ENCODE results near the gene PTP4A1.

The PTP4A1 gene

GRCh38 chr6:63565727-63566596 is 6.3 kb upstream of the PTP4A1 start:
- no peak overlapping the region for H3K27ac Mint-ChIP-seq
- H3K9me3 Mint-ChIP-seq, result no peaks in the 10 kb centered on the region
- ATAC-seq (ENCODE audit: low read depth), result no peak
- H3K27me3 Mint-ChIP-seq, result no peaks in the 10 kb centered on the region
- H3K4me1 Mint-ChIP-seq, result no peaks in the 10 kb centered on the region
- H3K36me3 Mint-ChIP-seq, result no peaks in the 10 kb centered on the region
- no peak for DNase-seq (ENCODE audit: low spot score in 2 of 2)
- H3K4me3 Mint-ChIP-seq, result no peak overlapping the region

GRCh38 chr6:63567966-63568365 is 4.3 kb upstream of the PTP4A1 start:
- H3K27ac Mint-ChIP-seq, result no peak overlapping the region
- peaks cover 2% of the 10 kb centered on the region for H3K4me1 Mint-ChIP-seq
- H3K9me3 Mint-ChIP-seq, result no peaks in the 10 kb centered on the region
- H3K36me3 Mint-ChIP-seq, result no peaks in the 10 kb centered on the region
- DNase-seq (ENCODE audit: low spot score in 2 of 2) (no peak), ATAC-seq (ENCODE audit: low read depth) (no peak)
- no peaks in the 10 kb centered on the region for H3K27me3 Mint-ChIP-seq
- H3K4me3 Mint-ChIP-seq, result no peak overlapping the region

- Mint-ChIP-seq H3K4me3 (peak overlapping the region; percentile 89), H3K27me3 (no peaks in the 10 kb centered on the region), H3K4me1 (peaks cover 11% of the 10 kb centered on the region), H3K27ac (peak overlapping the region; percentile 96), H3K36me3 (no peaks in the 10 kb centered on the region), H3K9me3 (no peaks in the 10 kb centered on the region)
- DNase-seq (ENCODE audit: low spot score in 2 of 2) (no peak), ATAC-seq (ENCODE audit: low read depth) (no peak)
Measured at GRCh38 chr6:63571361-63572043, 778 bp upstream of the PTP4A1 start.

- H3K27ac Mint-ChIP-seq, result peak overlapping the region; percentile 96
- no peak for DNase-seq (ENCODE audit: low spot score in 2 of 2)
- H3K9me3 Mint-ChIP-seq, result no peaks in the 10 kb centered on the region
- peak overlapping the region; percentile 89 for H3K4me3 Mint-ChIP-seq
- H3K36me3 Mint-ChIP-seq, result peaks cover 2% of the 10 kb centered on the region
- no peaks in the 10 kb centered on the region for H3K27me3 Mint-ChIP-seq
- peaks cover 12% of the 10 kb centered on the region for H3K4me1 Mint-ChIP-seq
- peak; percentile 1 for ATAC-seq (ENCODE audit: low read depth)
Measured at GRCh38 chr6:63572747-63573075, 431 bp downstream of the PTP4A1 start.

GRCh38 chr6:63573076-63573898 is 1.0 kb downstream of the PTP4A1 start:
- peaks cover 2% of the 10 kb centered on the region for H3K36me3 Mint-ChIP-seq
- H3K9me3 Mint-ChIP-seq, result no peaks in the 10 kb centered on the region
- ATAC-seq (ENCODE audit: low read depth) (peak; percentile 49), DNase-seq (ENCODE audit: low spot score in 2 of 2) (peak; percentile 77 to 78)
- H3K27ac Mint-ChIP-seq, result peak overlapping the region; percentile 96
- peak overlapping the region; percentile 89 for H3K4me3 Mint-ChIP-seq
- no peaks in the 10 kb centered on the region for H3K27me3 Mint-ChIP-seq
- H3K4me1 Mint-ChIP-seq, result peaks cover 12% of the 10 kb centered on the region

- peaks cover 12% of the 10 kb centered on the region for H3K4me1 Mint-ChIP-seq
- H3K27ac Mint-ChIP-seq, result peak overlapping the region; percentile 96
- H3K4me3 Mint-ChIP-seq, result peak overlapping the region; percentile 89
Measured at GRCh38 chr6:63573899-63574553, 1.7 kb downstream of the PTP4A1 start.

GRCh38 chr6:63574554-63574900 is 2.2 kb downstream of the PTP4A1 start:
- Mint-ChIP-seq H3K4me1 (peaks cover 12% of the 10 kb centered on the region), H3K27me3 (no peaks in the 10 kb centered on the region), H3K36me3 (peaks cover 2% of the 10 kb centered on the region), H3K9me3 (no peaks in the 10 kb centered on the region), H3K4me3 (peak overlapping the region; percentile 89), H3K27ac (peak overlapping the region; percentile 96)
- no peak for ATAC-seq (ENCODE audit: low read depth)
- no peak for DNase-seq (ENCODE audit: low spot score in 2 of 2)

More at GRCh38 chr6:63573899-63574553, 1.7 kb downstream of the PTP4A1 start:
- peak; percentile 19 to 27 for DNase-seq (ENCODE audit: low spot score in 2 of 2)
- ATAC-seq (ENCODE audit: low read depth), result peak; percentile 2
- no peaks in the 10 kb centered on the region for H3K9me3 Mint-ChIP-seq
- H3K27me3 Mint-ChIP-seq, result no peaks in the 10 kb centered on the region
- H3K36me3 Mint-ChIP-seq, result peaks cover 2% of the 10 kb centered on the region

- Mint-ChIP-seq H3K4me3 (no peak overlapping the region), H3K36me3 (peaks cover 7% of the 10 kb centered on the region), H3K27ac (peak overlapping the region; percentile 53), H3K27me3 (no peaks in the 10 kb centered on the region), H3K9me3 (no peaks in the 10 kb centered on the region), H3K4me1 (peaks cover 12% of the 10 kb centered on the region)
- DNase-seq (ENCODE audit: low spot score in 2 of 2) (no peak), ATAC-seq (ENCODE audit: low read depth) (no peak)
Measured at GRCh38 chr6:63576147-63576772, 4.0 kb downstream of the PTP4A1 start.

- ATAC-seq (ENCODE audit: low read depth), result no peak
- Mint-ChIP-seq H3K27me3 (no peaks in the 10 kb centered on the region), H3K4me3 (no peak overlapping the region), H3K4me1 (peaks cover 10% of the 10 kb centered on the region), H3K27ac (peak overlapping the region; percentile 53), H3K36me3 (peaks cover 7% of the 10 kb centered on the region), H3K9me3 (no peaks in the 10 kb centered on the region)
- DNase-seq (ENCODE audit: low spot score in 2 of 2), result no peak
Measured at GRCh38 chr6:63576985-63577712, 4.9 kb downstream of the PTP4A1 start.

- DNase-seq (ENCODE audit: low spot score in 2 of 2) (no peak), ATAC-seq (ENCODE audit: low read depth) (no peak)
- H3K9me3 Mint-ChIP-seq, result no peaks in the 10 kb centered on the region
- no peak overlapping the region for H3K4me3 Mint-ChIP-seq
- H3K27ac Mint-ChIP-seq, result no peak overlapping the region
- H3K4me1 Mint-ChIP-seq, result peaks cover 10% of the 10 kb centered on the region
- H3K27me3 Mint-ChIP-seq, result no peaks in the 10 kb centered on the region
- H3K36me3 Mint-ChIP-seq, result peaks cover 11% of the 10 kb centered on the region
Measured at GRCh38 chr6:63578757-63579156, 6.5 kb downstream of the PTP4A1 start.

GRCh38 chr6:63579937-63580703 is 7.8 kb downstream of the PTP4A1 start:
- ATAC-seq (ENCODE audit: low read depth), result no peak
- H3K27me3 Mint-ChIP-seq, result no peaks in the 10 kb centered on the region
- DNase-seq (ENCODE audit: low spot score in 2 of 2), result no peak
- H3K4me1 Mint-ChIP-seq, result peaks cover 5% of the 10 kb centered on the region
- no peak overlapping the region for H3K4me3 Mint-ChIP-seq
- H3K9me3 Mint-ChIP-seq, result no peaks in the 10 kb centered on the region
- H3K27ac Mint-ChIP-seq, result no peak overlapping the region
- peaks cover 13% of the 10 kb centered on the region for H3K36me3 Mint-ChIP-seq

- Mint-ChIP-seq H3K27ac (no peak overlapping the region), H3K27me3 (no peaks in the 10 kb centered on the region), H3K9me3 (no peaks in the 10 kb centered on the region), H3K4me3 (no peak overlapping the region), H3K4me1 (peaks cover 5% of the 10 kb centered on the region), H3K36me3 (peaks cover 13% of the 10 kb centered on the region)
- ATAC-seq (ENCODE audit: low read depth) (no peak), DNase-seq (ENCODE audit: low spot score in 2 of 2) (no peak)
Measured at GRCh38 chr6:63580704-63580961, 8.4 kb downstream of the PTP4A1 start.

Data from memory B cell (primary cell).